Measurements from ENCODE around the gene SSNA1. TPM values are rescaled to one million over a fixed set of nuclear protein-coding genes. Genes with fewer than 3 reads are reported as not detected.
"Not testable (repeated sequence)": the region's sequence is repeated elsewhere in the genome, so short reads cannot be mapped to it uniquely, and the experiment has no call there.

Gene SSNA1
- polyA plus RNA-seq, 4 donors = 68.9 to 146 (median 103) TPM

GRCh38 chr9:137235424-137236237 lies 47.2 kb downstream of the SSNA1 start:
- 43 to 58% (median 54%) methylated on average over 32 to 35 of the region's 35 CpGs for WGBS, 3 donors
- H3K27ac ChIP-seq (ENCODE audit: low read depth in 1 of 3, low read length in 2 of 3) = peak overlapping the region in 1 of 3 donors; percentile 90
- H3K9me3 ChIP-seq (ENCODE audit: control insufficient read depth in 2 of 2, insufficient read depth in 1 of 2, low read depth in 1 of 2, low read length in 1 of 2) = no peaks in the 10 kb centered on the region
- H3K4me1 ChIP-seq (ENCODE audit: control insufficient read depth in 3 of 3, insufficient read depth in 2 of 3, low read depth in 1 of 3, low read length in 2 of 3) = peaks cover 3 to 65% (median 5%) of the 10 kb centered on the region in 3 donors
- peak overlapping the region in 1 of 3 donors; percentile 73 for H3K4me3 ChIP-seq (ENCODE audit: low read depth in 1 of 3, low read length in 3 of 3)
- peaks cover 0 to 59% (median 0%) of the 10 kb centered on the region in 3 donors for H3K36me3 ChIP-seq (ENCODE audit: control insufficient read depth in 3 of 3, insufficient read depth in 2 of 3, low read depth in 1 of 3, low read length in 3 of 3)
- DNase-seq = peak in 1 of 2 donors; percentile 66
- H3K27me3 ChIP-seq (ENCODE audit: control insufficient read depth in 3 of 3, insufficient read depth in 3 of 3, low read length in 3 of 3) = no peaks in the 10 kb centered on the region
- no peak for FAIRE-seq

GRCh38 chr9:137236238-137236935 lies 47.9 kb downstream of the SSNA1 start:
- H3K36me3 ChIP-seq (ENCODE audit: control insufficient read depth in 3 of 3, insufficient read depth in 2 of 3, low read depth in 1 of 3, low read length in 3 of 3) = peaks cover 0 to 53% (median 0%) of the 10 kb centered on the region in 3 donors
- 4 to 18% (median 9%) methylated on average over 19 to 31 of the region's 31 CpGs for WGBS, 3 donors
- peak overlapping the region in 1 of 3 donors; percentile 90 for H3K27ac ChIP-seq (ENCODE audit: low read depth in 1 of 3, low read length in 2 of 3)
- no peak for FAIRE-seq
- no peaks in the 10 kb centered on the region for H3K9me3 ChIP-seq (ENCODE audit: control insufficient read depth in 2 of 2, insufficient read depth in 1 of 2, low read depth in 1 of 2, low read length in 1 of 2)
- H3K4me1 ChIP-seq (ENCODE audit: control insufficient read depth in 3 of 3, insufficient read depth in 2 of 3, low read depth in 1 of 3, low read length in 2 of 3) = peaks cover 0 to 58% (median 3%) of the 10 kb centered on the region in 3 donors
- H3K27me3 ChIP-seq (ENCODE audit: control insufficient read depth in 3 of 3, insufficient read depth in 3 of 3, low read length in 3 of 3) = no peaks in the 10 kb centered on the region
- DNase-seq = peak; percentile 85 to 99
- peak overlapping the region in 1 of 3 donors; percentile 73 for H3K4me3 ChIP-seq (ENCODE audit: low read depth in 1 of 3, low read length in 3 of 3)

GRCh38 chr9:137236936-137237421 lies 48.5 kb downstream of the SSNA1 start:
- H3K27ac ChIP-seq (ENCODE audit: low read depth in 1 of 3, low read length in 2 of 3) = peak overlapping the region in 1 of 3 donors; percentile 76
- DNase-seq = no peak
- H3K4me3 ChIP-seq (ENCODE audit: low read depth in 1 of 3, low read length in 3 of 3) = peak overlapping the region in 1 of 3 donors; percentile 73
- no peaks in the 10 kb centered on the region for H3K27me3 ChIP-seq (ENCODE audit: control insufficient read depth in 3 of 3, insufficient read depth in 3 of 3, low read length in 3 of 3)
- 25 to 35% (median 30%) methylated on average over 10 to 11 of the region's 11 CpGs for WGBS, 3 donors
- no peaks in the 10 kb centered on the region for H3K9me3 ChIP-seq (ENCODE audit: control insufficient read depth in 2 of 2, insufficient read depth in 1 of 2, low read depth in 1 of 2, low read length in 1 of 2)
- no peak for FAIRE-seq
- peaks cover 0 to 52% (median 3%) of the 10 kb centered on the region in 3 donors for H3K4me1 ChIP-seq (ENCODE audit: control insufficient read depth in 3 of 3, insufficient read depth in 2 of 3, low read depth in 1 of 3, low read length in 2 of 3)
- H3K36me3 ChIP-seq (ENCODE audit: control insufficient read depth in 3 of 3, insufficient read depth in 2 of 3, low read depth in 1 of 3, low read length in 3 of 3) = peaks cover 0 to 51% (median under 1%) of the 10 kb centered on the region in 3 donors

GRCh38 chr9:137237759-137238726 lies 49.6 kb downstream of the SSNA1 start:
- 19 to 61% (median 43%) methylated on average over 13 of the region's 13 CpGs for WGBS, 3 donors
- no peaks in the 10 kb centered on the region for H3K27me3 ChIP-seq (ENCODE audit: control insufficient read depth in 3 of 3, insufficient read depth in 3 of 3, low read length in 3 of 3)
- no peaks in the 10 kb centered on the region for H3K9me3 ChIP-seq (ENCODE audit: control insufficient read depth in 2 of 2, insufficient read depth in 1 of 2, low read depth in 1 of 2, low read length in 1 of 2)
- peaks cover 3 to 51% (median 6%) of the 10 kb centered on the region in 3 donors for H3K36me3 ChIP-seq (ENCODE audit: control insufficient read depth in 3 of 3, insufficient read depth in 2 of 3, low read depth in 1 of 3, low read length in 3 of 3)
- H3K27ac ChIP-seq (ENCODE audit: low read depth in 1 of 3, low read length in 2 of 3) = peak overlapping the region; percentile 27 to 76 (median 64)
- no peak overlapping the region for H3K4me3 ChIP-seq (ENCODE audit: low read depth in 1 of 3, low read length in 3 of 3)
- peak; percentile 70 to 76 for DNase-seq
- FAIRE-seq = no peak
- H3K4me1 ChIP-seq (ENCODE audit: control insufficient read depth in 3 of 3, insufficient read depth in 2 of 3, low read depth in 1 of 3, low read length in 2 of 3) = peaks cover 0 to 56% (median 7%) of the 10 kb centered on the region in 3 donors

- WGBS, 3 donors = 34 to 46% (median 40%) methylated on average over 23 to 27 of the region's 27 CpGs
- Histone ChIP-seq H3K27ac (ENCODE audit: low read depth in 1 of 3, low read length in 2 of 3) (peak overlapping the region; percentile 96 to 98 (median 98)), H3K4me1 (ENCODE audit: control insufficient read depth in 3 of 3, insufficient read depth in 2 of 3, low read depth in 1 of 3, low read length in 2 of 3) (peaks cover 0 to 67% (median 7%) of the 10 kb centered on the region in 3 donors), H3K4me3 (ENCODE audit: low read depth in 1 of 3, low read length in 3 of 3) (peak overlapping the region; percentile 62 to 71 (median 65)), H3K36me3 (ENCODE audit: control insufficient read depth in 3 of 3, insufficient read depth in 2 of 3, low read depth in 1 of 3, low read length in 3 of 3) (peaks cover 4 to 50% (median 9%) of the 10 kb centered on the region in 3 donors)
- DNase-seq; H3K9me3 ChIP-seq (ENCODE audit: control insufficient read depth in 2 of 2, insufficient read depth in 1 of 2, low read depth in 1 of 2, low read length in 1 of 2); H3K27me3 ChIP-seq (ENCODE audit: control insufficient read depth in 3 of 3, insufficient read depth in 3 of 3, low read length in 3 of 3); FAIRE-seq: not testable (repeated sequence)
Measured at GRCh38 chr9:137239541-137240200, 51.2 kb downstream of the SSNA1 start.

Other genes starting within 250 kb of the SSNA1 start
- 100 to 1,000 TPM in 3 of 4 donors, 10 to 100 TPM in 1; 96.1 to 262 (median 181) TPM for gene FBXW5, start 243.9 kb upstream of the SSNA1 start, polyA plus RNA-seq
- gene C8G, start 243.4 kb upstream of the SSNA1 start, polyA plus RNA-seq = 100 to 1,000 TPM in 1 of 4 donors, 10 to 100 TPM in 3; 13.6 to 106 (median 61.3) TPM
- 10 to 100 TPM in 1 of 4 donors, 1 to 10 TPM in 2, not detected in 1; 2.2 to 88.7 (median 3.4) TPM for gene LCN12, start 236.4 kb upstream of the SSNA1 start, polyA plus RNA-seq
- 10 to 100 TPM in 2 of 4 donors, 1 to 10 TPM in 1, under 1 TPM in 1; 0.86 to 38.0 (median 19.4) TPM for gene PTGDS, start 211.2 kb upstream of the SSNA1 start, polyA plus RNA-seq
- under 1 TPM in 2 of 4 donors, not detected in 2; 0.07 to 0.16 TPM for gene LCNL1, start 205.7 kb upstream of the SSNA1 start, polyA plus RNA-seq
- gene PAXX, start 196.3 kb upstream of the SSNA1 start, polyA plus RNA-seq = 10 to 100 TPM; 33.7 to 85.9 (median 75.5) TPM
- gene CLIC3, start 192.1 kb upstream of the SSNA1 start, polyA plus RNA-seq = 1 to 10 TPM in 2 of 4 donors, under 1 TPM in 1, not detected in 1; 0.81 to 6.2 (median 1.4) TPM
- 10 to 100 TPM in 2 of 4 donors, 1 to 10 TPM in 2; 3.4 to 29.0 (median 8.8) TPM for gene ABCA2, start 160.4 kb upstream of the SSNA1 start, polyA plus RNA-seq
- gene FUT7, start 156.6 kb upstream of the SSNA1 start, polyA plus RNA-seq = under 1 TPM in 2 of 4 donors, not detected in 2; 0.09 to 0.90 TPM
- gene NPDC1, start 142.5 kb upstream of the SSNA1 start, polyA plus RNA-seq = 10 to 100 TPM; 18.3 to 84.6 (median 33.7) TPM
- gene ENTPD2, start 134.6 kb upstream of the SSNA1 start, polyA plus RNA-seq = 10 to 100 TPM in 2 of 4 donors, 1 to 10 TPM in 2; 5.5 to 16.5 (median 8.3) TPM
- 10 to 100 TPM in 2 of 4 donors, 1 to 10 TPM in 1, under 1 TPM in 1; 0.81 to 22.2 (median 7.0) TPM for gene SAPCD2, start 118.1 kb upstream of the SSNA1 start, polyA plus RNA-seq
- gene UAP1L1, start 111.2 kb upstream of the SSNA1 start, polyA plus RNA-seq = 10 to 100 TPM in 1 of 4 donors, 1 to 10 TPM in 2, under 1 TPM in 1; 0.89 to 25.8 (median 5.3) TPM
- gene MAN1B1, start 101.7 kb upstream of the SSNA1 start, polyA plus RNA-seq = 10 to 100 TPM; 40.3 to 69.4 (median 42.5) TPM
- 100 to 1,000 TPM in 3 of 4 donors, 10 to 100 TPM in 1; 66.2 to 179 (median 121) TPM for gene DPP7, start 73.9 kb upstream of the SSNA1 start, polyA plus RNA-seq
- gene GRIN1, start 49.5 kb upstream of the SSNA1 start, polyA plus RNA-seq = under 1 TPM in 2 of 4 donors, not detected in 2; 0.79 to 0.92 TPM
- 10 to 100 TPM in 1 of 4 donors, 1 to 10 TPM in 2, under 1 TPM in 1; 0.67 to 13.0 (median 1.4) TPM for gene LRRC26, start 18.6 kb upstream of the SSNA1 start, polyA plus RNA-seq
- gene TMEM210, start 16.6 kb upstream of the SSNA1 start, polyA plus RNA-seq = not detected
- 10 to 100 TPM; 20.0 to 44.2 (median 37.0) TPM for gene ANAPC2, start 116 bp upstream of the SSNA1 start, polyA plus RNA-seq
- gene TPRN, start 12.1 kb downstream of the SSNA1 start, polyA plus RNA-seq = 10 to 100 TPM; 34.1 to 98.4 (median 65.9) TPM
- gene TMEM203, start 17.0 kb downstream of the SSNA1 start, polyA plus RNA-seq = 10 to 100 TPM; 33.0 to 38.2 (median 35.0) TPM
- 10 to 100 TPM in 2 of 4 donors, 1 to 10 TPM in 2; 9.2 to 15.3 (median 12.1) TPM for gene NDOR1, start 17.0 kb downstream of the SSNA1 start, polyA plus RNA-seq
- 10 to 100 TPM in 1 of 4 donors, 1 to 10 TPM in 3; 2.7 to 10.8 (median 8.3) TPM for gene RNF208, start 33.6 kb downstream of the SSNA1 start, polyA plus RNA-seq
- gene CYSRT1, start 36.5 kb downstream of the SSNA1 start, polyA plus RNA-seq = 10 to 100 TPM in 1 of 4 donors, 1 to 10 TPM in 1, under 1 TPM in 2; 0.57 to 70.0 (median 1.5) TPM
- gene RNF224, start 38.8 kb downstream of the SSNA1 start, polyA plus RNA-seq = 10 to 100 TPM in 1 of 4 donors, under 1 TPM in 1, not detected in 2; 0.03 to 83.7 TPM
- gene SLC34A3, start 42.2 kb downstream of the SSNA1 start, polyA plus RNA-seq = 10 to 100 TPM in 1 of 4 donors, under 1 TPM in 3; 0.21 to 30.3 (median 0.85) TPM
- gene TUBB4B, start 52.6 kb downstream of the SSNA1 start, polyA plus RNA-seq = 100 to 1,000 TPM; 365 to 445 (median 372) TPM
- 1 to 10 TPM in 1 of 4 donors, not detected in 3; 3.9 TPM for gene STPG3, start 62.6 kb downstream of the SSNA1 start, polyA plus RNA-seq
- 10 to 100 TPM; 34.7 to 62.5 (median 40.1) TPM for gene NELFB, start 66.7 kb downstream of the SSNA1 start, polyA plus RNA-seq
- gene TOR4A, start 89.0 kb downstream of the SSNA1 start, polyA plus RNA-seq = 10 to 100 TPM in 2 of 4 donors, 1 to 10 TPM in 2; 3.4 to 21.5 (median 15.4) TPM
- 10 to 100 TPM in 2 of 4 donors, 1 to 10 TPM in 2; 3.2 to 39.9 (median 8.9) TPM for gene NRARP, start 113.6 kb downstream of the SSNA1 start, polyA plus RNA-seq
- 10 to 100 TPM; 15.0 to 47.8 (median 32.4) TPM for gene EXD3, start 234.5 kb downstream of the SSNA1 start, polyA plus RNA-seq
- gene NOXA1, start 234.7 kb downstream of the SSNA1 start, polyA plus RNA-seq = 10 to 100 TPM in 3 of 4 donors, 1 to 10 TPM in 1; 8.0 to 38.0 (median 20.7) TPM